ENCODE results near the gene ZBTB9. TPM values are rescaled to one million over a fixed set of nuclear protein-coding genes. Genes with fewer than 3 reads are reported as not detected.

The ZBTB9 gene
- 10.3 to 12.5 TPM (median 10.7 TPM) in 5 replicates for total RNA-seq (2022; extraction: Qiagen RNA extraction)

GRCh38 chr6:33454009-33454946, at the start of gene ZBTB9:
Gene ZBTB9 (plus strand): TSS chr6:33454576. CDS start chr6:33455101, 525 bp downstream.

GRCh38 chr6:33410711-33411631, 43.4 kb upstream of the ZBTB9 start, which contains the start of gene PHF1:
Gene PHF1 (plus strand): TSS chr6:33411014. CDS start chr6:33412264, 1,250 bp downstream.

GRCh38 chr6:33417903-33418689, 36.3 kb upstream of the ZBTB9 start, which contains the start of gene CUTA:
Gene CUTA (minus strand): TSS chr6:33418107. CDS start chr6:33418000, 107 bp downstream.

GRCh38 chr6:33419580-33420490, 34.5 kb upstream of the ZBTB9 start, which contains the start of gene SYNGAP1:
Gene SYNGAP1 (plus strand): TSS chr6:33420065. CDS start chr6:33420265, 200 bp downstream.

Other genes with a start within 250 kb of the ZBTB9 start
- 11.5 to 15.6 TPM (median 15.0 TPM) in 5 replicates for gene HSD17B8, start 249.9 kb upstream of the ZBTB9 start, total RNA-seq (2022; extraction: Qiagen RNA extraction)
- 19.6 to 25.9 TPM (median 24.4 TPM) in 5 replicates for gene RING1, start 246.1 kb upstream of the ZBTB9 start, total RNA-seq (2022; extraction: Qiagen RNA extraction)
- 16.0 to 19.1 TPM (median 17.1 TPM) in 5 replicates for gene VPS52, start 182.7 kb upstream of the ZBTB9 start, total RNA-seq (2022; extraction: Qiagen RNA extraction)
- 2,503 to 2,635 TPM (median 2,544 TPM) in 5 replicates for gene RPS18, start 182.5 kb upstream of the ZBTB9 start, total RNA-seq (2022; extraction: Qiagen RNA extraction)
- gene B3GALT4, start 177.5 kb upstream of the ZBTB9 start, total RNA-seq (2022; extraction: Qiagen RNA extraction), result 0.56 to 1.3 TPM (median 0.87 TPM) in 5 replicates
- 48.0 to 54.9 TPM (median 53.1 TPM) in 5 replicates for gene WDR46, start 165.3 kb upstream of the ZBTB9 start, total RNA-seq (2022; extraction: Qiagen RNA extraction)
- gene PFDN6, start 165.0 kb upstream of the ZBTB9 start, total RNA-seq (2022; extraction: Qiagen RNA extraction), result 96.5 to 132 TPM (median 106 TPM) in 5 replicates
- gene RGL2, start 155.6 kb upstream of the ZBTB9 start, total RNA-seq (2022; extraction: Qiagen RNA extraction), result 11.1 to 15.1 TPM (median 13.9 TPM) in 5 replicates
- gene TAPBP, start 140.5 kb upstream of the ZBTB9 start, total RNA-seq (2022; extraction: Qiagen RNA extraction), result 34.5 to 39.4 TPM (median 36.1 TPM) in 5 replicates
- gene ZBTB22, start 136.8 kb upstream of the ZBTB9 start, total RNA-seq (2022; extraction: Qiagen RNA extraction), result 2.3 to 4.2 TPM (median 3.1 TPM) in 5 replicates
- gene DAXX, start 131.6 kb upstream of the ZBTB9 start, total RNA-seq (2022; extraction: Qiagen RNA extraction), result 34.0 to 37.2 TPM (median 35.3 TPM) in 5 replicates
- gene KIFC1, start 62.8 kb upstream of the ZBTB9 start, total RNA-seq (2022; extraction: Qiagen RNA extraction), result 36.9 to 44.7 TPM (median 43.5 TPM) in 5 replicates
- gene PHF1, start 43.6 kb upstream of the ZBTB9 start, total RNA-seq (2022; extraction: Qiagen RNA extraction), result 13.8 to 18.4 TPM (median 14.6 TPM) in 5 replicates
- 168 to 225 TPM (median 201 TPM) in 5 replicates for gene CUTA, start 36.5 kb upstream of the ZBTB9 start, total RNA-seq (2022; extraction: Qiagen RNA extraction)
- gene SYNGAP1, start 34.5 kb upstream of the ZBTB9 start, total RNA-seq (2022; extraction: Qiagen RNA extraction), result 3.2 to 9.3 TPM (median 4.4 TPM) in 5 replicates
- 36.4 to 45.2 TPM (median 43.4 TPM) in 5 replicates for gene BAK1, start 125.7 kb downstream of the ZBTB9 start, total RNA-seq (2022; extraction: Qiagen RNA extraction)
- 33.0 to 50.7 TPM (median 44.5 TPM) in 5 replicates for gene ITPR3, start 166.7 kb downstream of the ZBTB9 start, total RNA-seq (2022; extraction: Qiagen RNA extraction)